K562 (cell line): ENCODE data around the gene SETD5. TPM values are rescaled to one million over a fixed set of nuclear protein-coding genes. Genes with fewer than 3 reads are reported as not detected.

Source experiments
- BRCA1 ChIP-seq, 2 experiments: fragments of 450-650 bp in 1 of 2; sonication (generic) in 1 of 2; formaldehyde crosslinking in 1 of 2; IDR thresholded peaks; 2 replicates each; pipeline versions ENCODE4 v1.5.0 to v1.6.1; 2017 to 2020; ENCODE audit warnings: mild to moderate bottlenecking in 1 of 2, missing genetic modification reagents in 1 of 2
- CEBPG ChIP-seq, 3 experiments: fragments of 200-800 bp in 1 of 3; sonication (Bioruptor generic) in 1 of 3; sonication (generic) in 1 of 3; formaldehyde crosslinking in 1 of 3; IDR thresholded peaks in 2 of 3; conservative IDR thresholded peaks in 1 of 3; 2 replicates each; pipeline versions ENCODE4 v1.6.1 to v1.8.0; 2016 to 2022; ENCODE audit warnings: missing compliant biosample characterization in 2 of 3, missing genetic modification characterization in 2 of 3, mild to moderate bottlenecking in 1 of 3, missing genetic modification reagents in 1 of 3
- CTBP1 ChIP-seq: fragments of 450-650 bp; IDR thresholded peaks from 2 replicates; pipeline ENCODE4 v1.6.1; 2016; ENCODE audit warnings: borderline replicate concordance
- DPF2 ChIP-seq: fragments of 450-650 bp; IDR thresholded peaks from 2 replicates; pipeline ENCODE4 v1.6.1; 2016
- ESRRA ChIP-seq: fragments of 450-650 bp; IDR thresholded peaks from 2 replicates; pipeline ENCODE4 v1.6.1; 2014; ENCODE audit warnings: low read depth, mild to moderate bottlenecking, moderate library complexity, borderline replicate concordance
- FOSL1 ChIP-seq: fragments of 200-800 bp; sonication (Bioruptor generic); conservative IDR thresholded peaks from 2 replicates; pipeline ENCODE4 v1.6.1; 2016; ENCODE audit warnings: missing genetic modification characterization, missing compliant biosample characterization
- FOXA1 ChIP-seq: fragments of 450-650 bp; IDR thresholded peaks from 2 replicates; pipeline ENCODE4 v1.6.1; 2016; ENCODE audit warnings: mild to moderate bottlenecking, borderline replicate concordance
- HNRNPUL1 ChIP-seq: fragments of 200-400 bp; formaldehyde crosslinking; IDR thresholded peaks from 2 replicates; pipeline ENCODE4 v1.6.1; 2017; ENCODE audit warnings: low read length
- KHSRP ChIP-seq: fragments of 450-650 bp; IDR thresholded peaks from 2 replicates; pipeline ENCODE4 v1.6.1; 2017
- LARP7 ChIP-seq: fragments of 450-650 bp; IDR thresholded peaks from 2 replicates; pipeline ENCODE4 v1.6.1; 2016
- NR2C2 ChIP-seq, 2 experiments: fragments of 200-800 bp in 1 of 2; sonication (Bioruptor generic) in 1 of 2; sonication (generic) in 1 of 2; formaldehyde crosslinking in 1 of 2; IDR thresholded peaks; 2 replicates each; pipeline versions ENCODE4 v1.6.1 to v1.8.0; 2016 to 2022; ENCODE audit warnings: mild to moderate bottlenecking in 1 of 2, missing compliant biosample characterization in 1 of 2, missing genetic modification characterization in 1 of 2, missing genetic modification reagents in 1 of 2
- RBM22 ChIP-seq: fragments of 200-400 bp; formaldehyde crosslinking; IDR thresholded peaks from 2 replicates; pipeline ENCODE4 v1.6.1; 2018; ENCODE audit warnings: low read length, low read depth; ENCODE audit not compliant: poor library complexity, severe bottlenecking
- SOX6 ChIP-seq: fragments of 450-650 bp; IDR thresholded peaks from 2 replicates; pipeline ENCODE4 v1.6.1; 2014; ENCODE audit warnings: mild to moderate bottlenecking
- THRB ChIP-seq: fragments of 450-650 bp; formaldehyde crosslinking; conservative IDR thresholded peaks from 2 replicates; pipeline ENCODE4 v1.4.0; 2022; ENCODE audit warnings: mild to moderate bottlenecking, missing genetic modification characterization
- polyA plus RNA-seq, 8 experiments: library from polyadenylated mRNA; depleted of rRNA in 4 of 8; stranded (reverse) in 5 of 8; unstranded in 3 of 8; fragments of >200 nt; fragmentation: Nextera tagmentation in 2 of 8; fragmentation: Illumina TruSeq in 1 of 8; extraction: Ambion mirVana in 2 of 8; extraction: Trizol in 1 of 8; gene quantifications; 2 replicates each; pipeline versions ENCODE4 v1.2.1 to v1.2.3, GENCODE V29; 2011 to 2014; ENCODE audit warnings: inconsistent platforms in 1 of 8, missing spikeins in 1 of 8
- total RNA-seq, 7 experiments: library from RNA; depleted of rRNA in 6 of 7; stranded (reverse); fragments of >200 nt in 6 of 7; fragmentation: Illumina TruSeq in 2 of 7; extraction: Trizol in 2 of 7; gene quantifications; 2 replicates each; pipeline versions ENCODE4 v1.2.1 to v1.2.3, GENCODE V29; 2011 to 2021; ENCODE audit warnings: low replicate concordance in 1 of 7
- TF ChIP-seq, protein P1 (sequence below): fragments of 450-650 bp; IDR thresholded peaks from 2 replicates; pipeline ENCODE4 v1.6.1; 2016; ENCODE audit warnings: mild to moderate bottlenecking, moderate library complexity

The SETD5 gene
- total and polyA plus RNA-seq, 9 of the 15 experiments (the other 6 are each of a cell fraction or from before 2014, with no cell fraction given): 20.8 to 135 (median 87.2) TPM

- TF ChIP-seq THRB (CRISPR knock-in tag): peak; percentile 22
- no peak for TF ChIP-seq BRCA1 (IDR thresholded peaks at IDR 0.05)
- TF ChIP-seq BRCA1 (CRISPR knock-in tag; IDR thresholded peaks at IDR 0.05): no peak
- TF ChIP-seq, protein P1, sequence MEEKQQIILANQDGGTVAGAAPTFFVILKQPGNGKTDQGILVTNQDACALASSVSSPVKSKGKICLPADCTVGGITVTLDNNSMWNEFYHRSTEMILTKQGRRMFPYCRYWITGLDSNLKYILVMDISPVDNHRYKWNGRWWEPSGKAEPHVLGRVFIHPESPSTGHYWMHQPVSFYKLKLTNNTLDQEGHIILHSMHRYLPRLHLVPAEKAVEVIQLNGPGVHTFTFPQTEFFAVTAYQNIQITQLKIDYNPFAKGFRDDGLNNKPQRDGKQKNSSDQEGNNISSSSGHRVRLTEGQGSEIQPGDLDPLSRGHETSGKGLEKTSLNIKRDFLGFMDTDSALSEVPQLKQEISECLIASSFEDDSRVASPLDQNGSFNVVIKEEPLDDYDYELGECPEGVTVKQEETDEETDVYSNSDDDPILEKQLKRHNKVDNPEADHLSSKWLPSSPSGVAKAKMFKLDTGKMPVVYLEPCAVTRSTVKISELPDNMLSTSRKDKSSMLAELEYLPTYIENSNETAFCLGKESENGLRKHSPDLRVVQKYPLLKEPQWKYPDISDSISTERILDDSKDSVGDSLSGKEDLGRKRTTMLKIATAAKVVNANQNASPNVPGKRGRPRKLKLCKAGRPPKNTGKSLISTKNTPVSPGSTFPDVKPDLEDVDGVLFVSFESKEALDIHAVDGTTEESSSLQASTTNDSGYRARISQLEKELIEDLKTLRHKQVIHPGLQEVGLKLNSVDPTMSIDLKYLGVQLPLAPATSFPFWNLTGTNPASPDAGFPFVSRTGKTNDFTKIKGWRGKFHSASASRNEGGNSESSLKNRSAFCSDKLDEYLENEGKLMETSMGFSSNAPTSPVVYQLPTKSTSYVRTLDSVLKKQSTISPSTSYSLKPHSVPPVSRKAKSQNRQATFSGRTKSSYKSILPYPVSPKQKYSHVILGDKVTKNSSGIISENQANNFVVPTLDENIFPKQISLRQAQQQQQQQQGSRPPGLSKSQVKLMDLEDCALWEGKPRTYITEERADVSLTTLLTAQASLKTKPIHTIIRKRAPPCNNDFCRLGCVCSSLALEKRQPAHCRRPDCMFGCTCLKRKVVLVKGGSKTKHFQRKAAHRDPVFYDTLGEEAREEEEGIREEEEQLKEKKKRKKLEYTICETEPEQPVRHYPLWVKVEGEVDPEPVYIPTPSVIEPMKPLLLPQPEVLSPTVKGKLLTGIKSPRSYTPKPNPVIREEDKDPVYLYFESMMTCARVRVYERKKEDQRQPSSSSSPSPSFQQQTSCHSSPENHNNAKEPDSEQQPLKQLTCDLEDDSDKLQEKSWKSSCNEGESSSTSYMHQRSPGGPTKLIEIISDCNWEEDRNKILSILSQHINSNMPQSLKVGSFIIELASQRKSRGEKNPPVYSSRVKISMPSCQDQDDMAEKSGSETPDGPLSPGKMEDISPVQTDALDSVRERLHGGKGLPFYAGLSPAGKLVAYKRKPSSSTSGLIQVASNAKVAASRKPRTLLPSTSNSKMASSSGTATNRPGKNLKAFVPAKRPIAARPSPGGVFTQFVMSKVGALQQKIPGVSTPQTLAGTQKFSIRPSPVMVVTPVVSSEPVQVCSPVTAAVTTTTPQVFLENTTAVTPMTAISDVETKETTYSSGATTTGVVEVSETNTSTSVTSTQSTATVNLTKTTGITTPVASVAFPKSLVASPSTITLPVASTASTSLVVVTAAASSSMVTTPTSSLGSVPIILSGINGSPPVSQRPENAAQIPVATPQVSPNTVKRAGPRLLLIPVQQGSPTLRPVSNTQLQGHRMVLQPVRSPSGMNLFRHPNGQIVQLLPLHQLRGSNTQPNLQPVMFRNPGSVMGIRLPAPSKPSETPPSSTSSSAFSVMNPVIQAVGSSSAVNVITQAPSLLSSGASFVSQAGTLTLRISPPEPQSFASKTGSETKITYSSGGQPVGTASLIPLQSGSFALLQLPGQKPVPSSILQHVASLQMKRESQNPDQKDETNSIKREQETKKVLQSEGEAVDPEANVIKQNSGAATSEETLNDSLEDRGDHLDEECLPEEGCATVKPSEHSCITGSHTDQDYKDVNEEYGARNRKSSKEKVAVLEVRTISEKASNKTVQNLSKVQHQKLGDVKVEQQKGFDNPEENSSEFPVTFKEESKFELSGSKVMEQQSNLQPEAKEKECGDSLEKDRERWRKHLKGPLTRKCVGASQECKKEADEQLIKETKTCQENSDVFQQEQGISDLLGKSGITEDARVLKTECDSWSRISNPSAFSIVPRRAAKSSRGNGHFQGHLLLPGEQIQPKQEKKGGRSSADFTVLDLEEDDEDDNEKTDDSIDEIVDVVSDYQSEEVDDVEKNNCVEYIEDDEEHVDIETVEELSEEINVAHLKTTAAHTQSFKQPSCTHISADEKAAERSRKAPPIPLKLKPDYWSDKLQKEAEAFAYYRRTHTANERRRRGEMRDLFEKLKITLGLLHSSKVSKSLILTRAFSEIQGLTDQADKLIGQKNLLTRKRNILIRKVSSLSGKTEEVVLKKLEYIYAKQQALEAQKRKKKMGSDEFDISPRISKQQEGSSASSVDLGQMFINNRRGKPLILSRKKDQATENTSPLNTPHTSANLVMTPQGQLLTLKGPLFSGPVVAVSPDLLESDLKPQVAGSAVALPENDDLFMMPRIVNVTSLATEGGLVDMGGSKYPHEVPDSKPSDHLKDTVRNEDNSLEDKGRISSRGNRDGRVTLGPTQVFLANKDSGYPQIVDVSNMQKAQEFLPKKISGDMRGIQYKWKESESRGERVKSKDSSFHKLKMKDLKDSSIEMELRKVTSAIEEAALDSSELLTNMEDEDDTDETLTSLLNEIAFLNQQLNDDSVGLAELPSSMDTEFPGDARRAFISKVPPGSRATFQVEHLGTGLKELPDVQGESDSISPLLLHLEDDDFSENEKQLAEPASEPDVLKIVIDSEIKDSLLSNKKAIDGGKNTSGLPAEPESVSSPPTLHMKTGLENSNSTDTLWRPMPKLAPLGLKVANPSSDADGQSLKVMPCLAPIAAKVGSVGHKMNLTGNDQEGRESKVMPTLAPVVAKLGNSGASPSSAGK: no peak
- no peak for TF ChIP-seq FOXA1
- TF ChIP-seq KHSRP: no peak
- no peak; the same call in none of the 2 replicates for TF ChIP-seq DPF2
- peak; percentile 43; the same call in 1 of the 2 replicates for TF ChIP-seq CEBPG (CRISPR knock-in tag; IDR thresholded peaks at IDR 0.05)
- peak in 1 of 2 experiments; percentile 80; a peak in 3 of 4 replicates for TF ChIP-seq CEBPG (tag; conservative IDR thresholded peaks at IDR 0.05 in 1 of 2, IDR thresholded peaks at IDR 0.05 in 1 of 2)
- no peak for TF ChIP-seq RBM22
- no peak for TF ChIP-seq CTBP1
- no peak for TF ChIP-seq SOX6
- no peak for TF ChIP-seq NR2C2 (CRISPR knock-in tag; IDR thresholded peaks at IDR 0.05)
- TF ChIP-seq NR2C2 (tag; IDR thresholded peaks at IDR 0.05): no peak
- TF ChIP-seq ESRRA: no peak
- no peak for TF ChIP-seq FOSL1 (tag)
- no peak for TF ChIP-seq HNRNPUL1
- no peak for TF ChIP-seq LARP7
Measured at GRCh38 chr3:9396301-9396631, 1.1 kb upstream of the SETD5 start (continued).
